ENCODE results near the gene SGMS1.
"Not testable (repeated sequence)": the region's sequence is repeated elsewhere in the genome, so short reads cannot be mapped to it uniquely, and the experiment has no call there.

The SGMS1 gene

DNA sequence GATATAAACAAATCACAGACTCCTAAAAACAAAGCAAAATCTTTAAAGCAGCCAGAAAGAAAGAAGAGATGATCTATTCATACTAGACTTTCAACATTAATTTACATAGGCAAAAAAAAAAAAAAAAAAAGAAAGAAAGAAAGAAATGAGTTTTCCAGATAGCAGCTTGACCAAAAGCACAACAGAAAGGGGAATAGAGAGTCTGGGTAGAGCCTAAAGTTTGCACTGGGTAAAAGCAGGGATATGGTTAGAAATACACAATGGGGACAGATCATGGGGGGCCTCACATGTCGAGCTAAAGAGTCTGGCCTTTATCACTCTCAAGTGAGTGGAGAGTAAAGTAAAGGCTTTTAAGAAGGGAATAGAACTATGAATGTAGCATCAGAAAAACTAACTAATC lies 169.8 kb downstream of the SGMS1 start:
- no peak for DNase-seq

GRCh38 chr10:50452603-50453002 lies 171.2 kb downstream of the SGMS1 start:
- no peak for DNase-seq

DNA sequence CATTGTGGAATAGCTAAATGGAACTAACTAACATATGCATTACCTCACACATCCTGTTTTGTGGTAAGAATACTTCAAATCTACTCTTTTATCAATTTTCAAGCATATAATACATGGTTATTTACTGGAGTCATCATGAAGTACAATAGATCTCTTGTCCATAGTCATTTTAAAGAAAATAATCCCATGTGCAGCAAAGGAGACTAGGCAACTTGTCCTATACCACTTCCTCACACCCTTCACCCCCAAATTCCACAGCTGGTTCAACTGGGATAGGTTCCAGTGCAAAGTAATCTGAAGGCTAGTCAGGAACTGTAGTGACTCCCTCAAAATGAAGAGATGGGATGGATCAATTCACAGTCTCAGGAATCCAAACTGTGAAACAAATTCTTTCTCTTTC lies 176.1 kb downstream of the SGMS1 start:
- DNase-seq: no peak

DNA sequence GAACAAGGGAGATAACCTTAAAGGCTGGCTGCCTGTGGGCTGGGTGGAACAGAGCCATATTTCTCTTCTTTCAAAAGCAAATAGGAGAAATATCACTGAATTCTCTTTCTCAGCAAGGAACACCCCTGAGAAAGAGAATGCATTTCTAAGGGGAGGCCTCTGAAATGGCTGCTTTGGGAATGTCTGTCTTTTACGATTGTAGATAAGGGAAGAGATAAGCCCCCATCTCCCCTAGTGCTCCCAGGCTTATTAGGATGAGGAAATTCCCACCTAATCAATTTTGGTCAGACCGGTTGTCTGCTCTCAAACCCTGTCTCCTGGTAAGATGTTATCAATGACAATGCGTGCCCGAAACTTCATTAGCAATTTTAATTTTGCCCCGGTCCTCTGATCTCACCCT lies 178.0 kb downstream of the SGMS1 start:
- DNase-seq: not testable (repeated sequence)

- no peak for DNase-seq
These were observed 183.3 kb downstream of the SGMS1 start for GRCh38 chr10:50440489-50440888.

DNA sequence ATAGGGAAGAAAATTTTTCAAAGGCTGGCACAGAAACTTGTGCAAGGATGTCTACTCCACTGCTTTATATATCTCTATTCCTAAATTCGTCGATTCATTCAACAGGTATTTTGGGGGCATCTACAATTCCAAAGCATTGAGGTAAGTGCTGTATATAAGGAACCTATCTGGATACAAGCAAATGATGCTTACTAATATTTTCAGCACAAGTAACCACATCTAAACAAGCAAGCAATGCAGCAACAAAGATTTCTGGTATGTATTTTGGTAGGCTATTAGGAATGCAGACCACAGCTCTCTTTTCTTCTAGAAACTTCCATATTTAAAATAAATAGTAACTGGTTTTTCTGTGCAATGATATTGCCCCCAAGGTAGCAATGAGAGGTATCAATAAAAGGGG lies 183.9 kb downstream of the SGMS1 start:
- no peak for DNase-seq

DNA sequence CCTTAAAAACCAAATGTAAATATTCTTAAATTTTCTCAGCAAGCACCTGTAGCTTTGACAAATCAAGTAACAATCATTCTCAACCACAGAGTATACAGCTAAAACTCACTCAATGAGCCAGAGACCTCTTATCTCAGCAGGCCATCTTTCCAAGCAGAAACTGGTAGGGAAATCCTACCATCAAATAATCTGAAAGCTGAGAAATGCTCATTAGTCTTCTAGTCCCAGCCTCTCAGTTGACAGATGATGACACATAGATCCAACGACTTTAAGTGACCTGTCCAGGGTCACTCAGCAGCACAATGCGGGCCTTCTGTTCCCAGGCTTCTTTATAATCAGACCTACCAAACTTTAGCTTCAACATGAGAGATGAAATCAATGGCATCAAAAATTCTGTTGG lies 184.6 kb downstream of the SGMS1 start:
- DNase-seq: no peak

DNA sequence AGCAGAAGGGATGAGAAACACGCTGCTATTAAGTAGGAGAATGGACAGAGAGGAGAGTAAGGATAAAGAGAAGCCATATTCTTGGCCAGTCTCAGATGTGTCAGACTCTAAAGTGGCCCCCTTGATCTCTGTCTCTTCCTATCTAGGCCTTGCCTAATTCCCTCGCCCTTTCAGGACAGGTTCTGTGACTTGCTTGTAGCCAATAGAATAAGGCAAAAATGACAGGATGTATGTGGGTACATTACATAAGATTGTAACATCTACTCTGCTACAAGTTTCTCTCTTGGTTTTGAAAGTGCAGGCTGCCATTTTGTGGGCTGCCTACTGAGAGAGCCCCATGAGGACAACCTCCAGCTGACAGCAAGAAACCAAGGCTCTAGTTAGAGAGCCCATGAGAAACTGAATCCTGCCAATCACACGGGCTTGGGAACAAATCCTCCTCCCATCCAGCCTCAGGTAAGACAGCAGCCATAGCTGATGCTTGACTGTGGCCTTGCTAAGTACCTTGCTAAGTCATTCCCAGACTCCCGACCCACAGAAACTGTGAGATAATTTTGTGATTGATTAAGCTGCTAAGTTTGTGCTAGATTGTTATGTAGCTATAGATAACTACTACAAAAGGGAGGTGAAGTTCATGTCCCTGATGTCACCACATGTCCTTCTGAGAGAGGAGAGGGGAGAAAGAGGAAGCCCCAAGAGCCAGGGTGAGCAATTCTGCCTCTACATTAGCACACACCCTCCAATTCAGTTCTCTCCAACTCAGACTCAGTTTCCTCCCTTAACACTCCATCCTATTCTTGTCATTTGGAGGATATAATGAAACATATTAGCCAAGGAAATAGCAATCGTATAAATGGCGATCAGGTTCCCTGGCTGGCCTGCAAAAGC lies 185.5 kb downstream of the SGMS1 start:
- DNase-seq: no peak

DNA sequence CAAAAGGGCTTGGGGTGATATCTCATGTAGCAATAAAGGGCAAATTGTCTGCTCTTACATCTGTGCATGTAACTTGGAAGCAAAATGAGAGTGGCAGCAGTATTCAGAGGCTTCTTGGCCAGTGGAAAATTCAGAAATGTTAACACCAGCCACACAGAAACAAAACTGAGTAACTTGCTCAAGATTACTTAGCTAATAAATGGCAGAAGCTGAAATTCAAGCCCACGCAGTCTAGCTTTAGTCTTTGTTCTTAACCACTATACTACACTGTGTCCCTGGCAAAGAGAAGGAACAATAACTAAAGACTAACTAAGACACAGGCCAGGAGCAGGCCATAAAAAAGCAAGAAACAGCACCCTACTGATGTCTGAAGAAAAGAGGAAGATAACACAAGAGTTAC lies 186.5 kb downstream of the SGMS1 start:
- no peak for DNase-seq

DNA sequence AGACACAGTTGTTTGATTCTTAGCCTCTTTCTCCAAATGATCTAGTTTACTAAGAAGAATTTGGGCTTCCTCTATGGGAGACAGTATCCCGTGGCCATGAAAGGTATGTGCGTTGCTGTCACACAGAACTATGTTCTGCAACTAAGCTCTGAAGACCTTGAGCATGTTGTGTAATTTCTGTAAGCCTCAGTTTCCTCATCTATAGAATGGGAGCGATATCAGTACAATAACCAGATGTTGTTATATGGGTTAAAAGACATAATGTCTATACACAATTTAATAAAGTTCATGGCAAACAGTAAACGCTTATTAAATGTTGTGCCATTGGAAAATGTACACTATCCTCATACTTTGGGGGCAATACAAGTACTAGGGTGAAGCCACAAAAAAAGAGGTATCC lies 187.0 kb downstream of the SGMS1 start:
- DNase-seq: no peak

DNA sequence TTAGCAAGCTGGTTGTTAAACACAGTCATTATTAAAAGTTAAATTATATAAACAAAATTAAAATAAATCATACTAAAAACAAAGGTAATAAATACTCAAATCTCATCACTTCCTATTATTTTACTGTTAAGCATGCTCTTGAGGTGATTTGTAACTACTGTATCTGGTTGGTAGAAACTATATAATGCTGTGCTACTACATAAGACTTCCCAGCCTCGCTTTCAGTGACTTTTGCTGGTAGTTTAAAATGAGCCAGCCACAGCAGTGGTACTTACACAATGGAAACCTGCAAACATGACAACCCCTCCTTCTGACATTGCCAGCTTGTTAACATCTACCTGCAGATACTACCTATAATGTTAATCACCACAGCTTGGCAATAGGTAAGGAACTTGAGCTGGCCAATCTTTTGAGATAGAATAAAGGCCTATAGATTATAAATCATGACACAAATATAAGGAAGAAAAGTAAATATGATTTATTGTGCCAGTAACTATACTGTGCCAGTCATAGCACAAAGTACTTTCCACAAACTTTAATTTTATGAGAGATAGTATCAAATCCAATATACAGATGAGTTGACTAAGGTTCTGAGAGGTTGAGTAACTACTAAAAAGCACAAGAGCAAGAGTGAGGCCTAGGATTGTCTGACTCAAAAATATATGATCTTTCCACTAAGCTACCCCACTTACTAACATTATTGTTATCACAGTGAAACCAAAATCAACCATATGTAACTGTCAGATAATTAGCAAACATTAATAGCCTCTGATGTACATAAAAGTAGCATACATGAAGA lies 191.3 kb downstream of the SGMS1 start:
- DNase-seq: no peak

DNA sequence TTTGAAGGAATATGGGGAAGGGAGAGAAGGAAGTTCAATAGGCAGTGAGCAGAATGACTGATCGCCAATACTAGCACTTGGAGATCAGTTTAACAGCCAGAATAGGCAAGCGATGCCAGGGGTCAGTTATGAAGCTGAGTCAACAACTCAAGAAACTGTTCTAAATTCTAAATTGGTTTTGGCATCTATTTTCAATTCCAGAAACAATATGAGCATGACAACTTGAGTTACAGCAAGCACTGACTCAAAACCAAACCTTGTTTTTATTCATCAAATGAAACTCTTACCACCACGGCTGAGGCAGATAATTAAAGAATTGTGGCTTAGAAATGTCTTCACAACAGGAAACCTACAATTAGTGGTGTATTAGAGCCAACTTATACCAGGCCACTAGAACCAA lies 192.0 kb downstream of the SGMS1 start:
- no peak for DNase-seq

GRCh38 chr10:50431133-50431532 lies 192.6 kb downstream of the SGMS1 start:
- no peak for DNase-seq

DNA sequence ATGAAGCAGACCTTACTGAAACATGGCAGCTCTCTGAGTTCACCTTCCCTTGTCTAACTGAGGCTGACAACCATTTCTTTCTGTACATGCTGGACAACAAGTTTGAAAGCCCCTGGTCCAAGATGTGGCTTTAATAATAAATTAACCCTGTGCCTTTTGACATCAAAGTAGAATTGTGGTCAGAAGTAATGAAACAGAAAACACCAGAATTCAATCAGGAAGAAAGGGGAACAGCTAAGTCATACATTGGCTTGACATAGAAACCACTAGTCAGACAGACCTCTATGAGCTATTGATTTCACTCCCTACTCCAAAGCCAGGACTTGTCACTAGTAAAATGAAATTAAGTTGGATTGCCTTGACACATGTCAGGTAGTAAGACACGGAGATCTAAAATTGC lies 197.3 kb downstream of the SGMS1 start:
- DNase-seq: no peak

DNA sequence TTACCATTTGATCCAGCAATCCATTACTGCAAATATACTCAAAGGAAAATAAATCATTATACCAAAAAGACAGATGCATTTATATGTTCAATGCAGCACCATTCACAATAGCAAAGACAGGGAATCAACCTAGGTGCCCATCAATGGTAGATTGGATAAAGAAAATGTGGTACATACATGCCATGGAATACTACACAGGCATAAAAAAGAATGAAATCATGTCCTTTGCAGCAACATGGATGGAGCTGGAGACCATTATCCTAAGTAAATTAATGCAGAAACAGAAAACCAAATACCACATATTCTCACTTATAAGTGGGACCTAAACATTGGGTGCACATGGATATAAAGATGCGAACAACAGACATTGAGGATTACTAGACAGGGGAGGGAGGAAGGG lies 198.5 kb downstream of the SGMS1 start:
- DNase-seq: not testable (repeated sequence)

DNA sequence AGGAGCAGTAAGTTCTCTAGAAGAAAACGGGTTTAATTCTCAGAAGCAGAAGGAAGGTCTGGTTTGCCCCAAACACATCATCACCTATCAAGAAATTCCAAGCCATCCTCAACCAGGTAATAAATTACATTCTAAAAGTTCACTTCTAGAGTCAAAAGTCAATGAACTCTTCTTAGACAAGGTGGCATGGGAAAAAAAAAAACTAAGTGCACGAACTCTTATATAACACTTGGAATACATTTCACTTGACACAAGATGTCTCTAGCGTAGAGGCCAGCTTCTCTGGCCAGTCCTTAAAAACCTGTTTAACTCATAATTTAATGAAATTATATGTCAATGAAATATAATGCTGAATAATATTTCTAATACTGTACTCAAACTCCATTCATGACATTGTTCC lies 200.3 kb downstream of the SGMS1 start:
- no peak for DNase-seq

DNA sequence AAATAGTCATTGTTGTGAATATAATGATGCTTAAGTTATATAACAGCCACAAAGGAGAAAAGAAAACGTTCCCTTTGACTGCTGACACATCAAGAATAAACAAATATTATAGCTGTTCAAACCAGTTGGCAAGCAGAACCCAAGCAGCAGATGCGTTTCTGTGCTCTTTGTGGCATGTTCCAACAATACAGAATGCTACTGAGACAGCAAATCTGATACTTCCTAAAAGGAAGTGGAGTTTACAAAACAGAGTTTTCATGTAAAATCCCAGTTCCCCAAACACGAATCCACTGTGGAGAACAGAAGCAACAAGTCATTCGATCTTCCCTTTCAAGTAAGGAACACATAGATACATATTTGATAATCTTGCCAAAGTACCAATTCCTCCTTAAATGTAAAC lies 201.5 kb downstream of the SGMS1 start:
- no peak for DNase-seq

GRCh38 chr10:50421026-50421719 lies 202.6 kb downstream of the SGMS1 start:
- DNase-seq: no peak

DNA sequence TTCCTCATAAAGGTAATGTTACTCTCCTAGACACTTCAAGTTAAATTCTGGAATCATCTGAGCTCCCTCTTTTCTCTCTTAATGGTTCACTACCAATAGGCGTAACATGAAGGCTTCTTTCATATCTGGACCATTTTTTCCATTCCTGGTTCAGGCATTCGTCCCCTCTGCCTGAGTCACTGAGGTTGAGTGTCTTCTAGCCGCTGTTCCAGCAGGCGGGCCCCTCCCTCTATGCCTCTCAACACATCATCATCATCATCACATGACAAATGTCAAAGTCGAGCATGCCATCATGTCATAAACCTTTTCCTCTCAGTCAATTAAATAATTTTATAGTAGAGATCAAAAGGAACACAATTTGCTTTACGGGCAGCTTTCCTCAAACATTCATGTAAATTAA lies 203.6 kb downstream of the SGMS1 start:
- DNase-seq: no peak

- DNase-seq: no peak
These were observed 204.0 kb downstream of the SGMS1 start for GRCh38 chr10:50419756-50420155.

GRCh38 chr10:50419091-50419490 lies 204.7 kb downstream of the SGMS1 start:
- DNase-seq: no peak

DNA sequence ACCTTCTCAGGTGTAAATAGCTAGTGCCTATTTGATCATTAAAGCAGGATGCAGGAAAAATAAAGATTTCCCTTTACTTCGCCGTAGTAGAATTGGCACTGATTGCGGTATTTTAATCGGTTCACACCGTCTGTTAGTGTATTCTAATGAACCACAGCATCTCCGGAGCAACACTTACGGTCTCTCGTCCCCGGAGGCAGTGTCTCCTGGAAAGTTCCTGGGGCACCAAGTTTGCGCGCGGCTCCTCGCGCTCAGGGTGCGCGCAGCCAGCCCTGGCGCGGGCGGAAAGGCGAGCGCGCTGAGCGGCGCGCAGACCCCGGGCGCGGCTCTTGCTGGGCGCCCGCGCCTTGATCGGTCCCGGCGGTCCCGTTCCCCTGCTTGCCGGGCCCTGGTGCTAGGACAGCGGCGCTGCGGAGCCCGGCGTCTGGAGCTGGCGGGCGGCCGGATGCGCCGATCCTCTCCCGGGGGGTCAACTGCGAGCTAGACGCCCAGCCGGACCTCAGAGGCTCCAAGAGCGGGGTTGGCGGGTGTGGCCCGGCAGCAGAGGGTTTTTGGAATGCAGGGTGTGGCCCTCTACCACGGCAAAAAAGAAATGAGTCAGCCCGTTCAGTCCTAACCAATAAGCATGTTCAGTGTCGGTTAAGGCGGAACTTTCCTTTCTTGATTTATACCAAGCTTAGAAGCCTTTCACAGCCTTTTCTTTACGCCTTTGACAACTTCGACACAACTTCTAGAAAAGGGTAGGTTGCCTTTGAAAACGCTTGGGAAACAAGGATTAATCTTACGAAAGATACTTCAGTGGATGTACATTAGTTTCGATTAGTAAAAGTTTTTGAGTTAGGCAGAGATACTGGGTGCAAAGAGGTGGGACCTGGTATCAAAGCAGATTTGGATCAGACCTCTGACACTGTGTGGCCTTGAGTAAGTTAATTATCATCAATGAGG lies 205.6 kb downstream of the SGMS1 start:
- no peak for DNase-seq

DNA sequence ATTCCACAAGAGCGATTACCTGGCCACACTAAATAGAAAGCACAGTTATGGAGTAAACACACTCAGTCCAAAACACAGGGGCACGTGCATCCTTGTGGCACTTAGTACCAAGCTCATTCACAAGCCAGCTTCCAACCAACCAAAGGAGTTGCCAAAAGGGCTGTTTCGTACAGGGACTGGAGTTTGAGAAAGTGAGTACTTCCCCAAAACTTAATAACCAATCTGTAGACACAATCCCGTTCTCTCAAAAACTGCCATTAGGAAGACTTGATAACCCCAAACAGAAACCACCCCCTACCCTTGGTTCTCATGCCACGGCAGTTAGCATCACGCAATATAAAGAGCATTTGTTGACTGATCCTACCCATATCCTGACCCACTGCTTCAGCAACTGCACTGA lies 206.3 kb downstream of the SGMS1 start:
- DNase-seq: no peak
